OCI-M1 (cell line): ENCODE data around the gene PTPRE.

Experiments
- DNase-seq: peaks from one replicate; lab custom pipeline; 2025; lab: John Stamatoyannopoulos, UW

PTPRE gene

DNA sequence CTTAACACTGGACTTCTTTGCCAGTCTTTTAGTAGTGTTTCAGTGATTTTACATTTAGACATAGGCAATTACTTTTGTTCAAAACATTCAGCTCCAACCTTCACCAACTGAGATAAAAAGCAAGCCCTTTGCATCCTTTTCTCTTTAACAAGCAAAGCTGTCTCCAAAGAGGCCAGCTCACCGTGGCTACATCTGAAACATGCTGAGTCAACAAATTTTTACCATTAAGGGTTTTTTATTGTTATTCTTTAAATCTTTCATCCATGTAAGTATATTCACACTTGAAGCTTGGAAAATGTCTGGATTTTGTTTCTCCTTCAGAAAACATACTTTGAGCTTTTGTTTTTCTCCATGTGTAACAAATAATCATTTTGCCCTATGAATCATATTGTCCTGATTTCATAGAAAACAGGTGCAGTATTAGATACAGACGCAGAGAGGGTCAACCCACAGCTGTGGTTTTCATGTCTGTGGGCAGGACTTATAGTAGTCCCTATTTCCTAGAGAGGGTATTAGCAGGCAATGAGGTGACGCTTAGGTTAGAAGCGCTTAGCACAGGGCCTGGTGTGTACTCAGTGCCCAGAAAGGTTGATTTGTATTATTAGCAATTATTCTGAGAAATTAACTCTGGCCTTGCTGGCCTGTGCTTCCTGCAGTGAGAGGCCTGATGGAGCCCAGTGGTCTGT, 119.9 kb downstream of the PTPRE start:
- no peak for DNase-seq

DNA sequence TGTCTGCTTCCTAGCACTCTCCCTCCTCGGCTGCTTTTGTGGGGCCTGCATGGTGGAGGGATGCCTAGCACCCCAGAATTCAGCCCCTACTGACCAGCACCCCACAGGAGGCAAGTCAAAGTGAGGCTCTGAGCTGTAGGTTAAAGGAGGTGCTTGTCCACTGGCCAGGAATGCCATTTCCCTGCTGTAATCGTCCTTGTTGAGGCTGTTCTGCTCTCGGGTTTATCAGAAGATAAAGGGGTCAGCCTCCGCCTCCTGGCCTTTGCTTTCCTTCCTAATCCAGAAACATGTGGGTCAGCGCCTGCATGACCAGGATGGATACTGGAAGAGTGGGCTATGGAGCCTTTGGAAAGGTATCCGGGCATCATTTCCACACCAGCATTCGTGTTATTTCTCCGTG, 120.4 kb downstream of the PTPRE start:
- DNase-seq, result no peak

GRCh38 chr10:128027822-128028507, 121.1 kb downstream of the PTPRE start:
- no peak for DNase-seq

DNA sequence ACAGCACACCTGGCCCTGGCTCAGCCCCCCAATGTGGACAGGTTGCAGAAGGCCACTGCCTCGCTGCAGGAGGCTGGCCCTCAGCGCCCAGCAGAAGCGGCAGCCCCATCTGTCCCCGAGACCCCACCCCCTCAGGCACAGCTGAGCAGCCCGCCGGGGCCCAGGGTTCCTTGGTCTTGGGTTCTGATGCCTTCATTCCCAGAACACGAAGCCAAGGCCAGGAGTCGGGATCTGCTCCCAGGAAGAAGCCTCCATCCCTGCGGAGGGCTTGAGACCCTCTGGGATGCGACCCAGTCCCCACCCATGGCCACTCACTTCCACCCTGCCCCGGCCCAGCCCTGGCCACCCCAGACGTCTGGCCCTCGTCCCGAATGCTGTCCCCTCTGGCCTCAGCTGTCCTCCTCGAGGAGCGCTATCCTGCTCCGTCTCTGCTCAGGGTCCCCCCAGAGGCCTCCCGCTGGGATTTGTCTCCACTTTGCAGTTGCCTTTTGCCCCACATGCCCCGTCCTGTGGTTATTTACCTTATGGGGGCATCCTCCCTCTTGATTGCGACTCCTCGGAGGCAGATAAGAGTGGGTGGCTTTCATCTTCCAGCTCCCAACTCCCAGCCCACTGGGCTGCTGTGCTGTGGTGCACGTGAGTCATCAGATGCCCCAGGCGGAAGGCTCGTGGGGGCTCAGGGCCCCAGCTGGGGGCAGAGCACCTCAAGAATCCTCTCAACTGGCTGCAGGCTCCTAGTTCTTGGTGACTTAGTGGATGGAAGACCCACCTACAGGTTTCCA, 121.8 kb downstream of the PTPRE start:
- no peak for DNase-seq

- DNase-seq, result no peak
Measured at GRCh38 chr10:128029290-128029651, 122.4 kb downstream of the PTPRE start.

DNA sequence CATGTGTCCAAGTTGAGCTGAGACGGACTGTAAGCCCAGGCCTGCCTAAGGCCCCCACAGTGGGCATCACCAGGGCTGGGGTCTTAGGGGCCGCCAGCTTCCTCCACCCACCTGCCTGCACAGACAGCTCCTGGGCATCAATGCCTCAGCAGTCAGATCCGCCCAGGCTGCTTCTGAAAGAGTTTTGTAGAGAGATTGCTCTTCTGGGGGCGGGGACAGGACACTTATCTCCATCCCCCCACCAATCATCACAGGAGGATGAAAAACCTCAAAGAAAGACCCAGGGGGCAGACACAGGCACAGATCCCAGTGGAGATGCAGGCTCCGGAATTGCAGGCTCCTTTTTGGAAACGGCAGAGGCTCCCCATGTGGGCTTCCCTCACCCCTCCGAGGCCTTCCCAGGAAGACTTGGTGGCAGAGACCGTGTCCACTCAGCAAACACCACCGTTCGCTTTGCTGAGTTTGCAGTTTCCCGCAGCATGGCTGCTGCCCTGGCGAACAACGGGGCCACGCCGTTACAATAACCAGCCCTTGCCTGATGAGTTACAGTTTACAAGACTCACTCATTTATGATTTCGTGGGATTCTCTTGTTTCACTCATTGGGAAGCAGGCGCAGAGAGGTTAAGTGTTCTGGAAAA, 122.9 kb downstream of the PTPRE start:
- no peak for DNase-seq

DNA sequence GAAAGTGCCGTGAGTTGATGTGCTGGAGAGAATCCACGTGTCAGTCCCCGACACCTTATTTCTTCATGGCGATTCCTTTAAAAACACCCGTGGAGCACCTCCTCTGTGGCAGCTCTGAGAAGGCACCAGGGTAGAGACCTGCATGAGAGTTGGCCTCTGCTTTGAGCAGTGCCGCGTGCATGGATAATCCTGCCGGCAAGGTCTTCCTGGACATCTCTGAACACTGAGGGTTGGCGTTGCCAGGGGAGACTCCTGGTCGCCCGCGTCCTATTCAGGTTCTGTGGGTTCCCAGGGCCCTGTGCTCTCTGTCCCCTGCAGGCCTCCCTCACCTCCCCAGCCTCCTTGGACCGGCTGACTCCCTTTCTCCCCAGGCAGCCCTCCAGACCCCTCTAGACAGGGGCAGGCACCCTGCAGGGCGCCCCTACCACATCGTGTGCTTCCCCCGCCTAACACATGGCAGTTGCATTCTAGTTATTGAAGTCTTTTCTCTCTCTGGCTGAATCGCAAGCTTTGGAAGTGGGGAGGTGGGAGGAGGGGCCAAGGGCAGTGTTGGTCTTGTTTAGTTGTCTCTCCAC, 123.7 kb downstream of the PTPRE start:
- DNase-seq, result no peak

DNA sequence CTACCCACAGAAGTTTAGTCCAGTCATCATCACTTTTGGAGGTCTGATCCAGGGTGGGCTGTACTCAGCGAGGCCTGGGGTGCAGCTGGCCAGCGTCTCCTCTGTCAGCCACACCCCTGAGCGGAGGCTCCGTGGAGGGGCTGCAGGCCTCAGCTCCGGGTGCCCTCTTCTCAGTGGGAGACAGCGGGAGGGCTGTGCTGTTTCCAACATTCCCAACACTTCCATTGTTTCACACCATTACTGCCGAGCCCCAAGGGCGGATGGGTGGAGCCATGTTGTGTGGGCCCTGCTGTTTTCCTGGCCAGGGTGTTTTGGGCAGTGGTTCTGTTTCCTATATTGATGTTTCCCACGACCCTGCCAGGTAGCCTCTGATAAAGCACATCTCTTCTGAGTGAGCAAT, 124.3 kb downstream of the PTPRE start:
- DNase-seq, result no peak

- DNase-seq, result no peak
Measured at GRCh38 chr10:128032466-128032865, 125.6 kb downstream of the PTPRE start.

GRCh38 chr10:128035557-128035973, 128.7 kb downstream of the PTPRE start:
- peak; percentile 59 for DNase-seq

GRCh38 chr10:128036011-128036615, 129.2 kb downstream of the PTPRE start:
- no peak for DNase-seq

GRCh38 chr10:128036746-128037543, 130.0 kb downstream of the PTPRE start:
- DNase-seq, result no peak

GRCh38 chr10:128040096-128040495, 133.2 kb downstream of the PTPRE start:
- no peak for DNase-seq

GRCh38 chr10:128040681-128041080, 133.8 kb downstream of the PTPRE start:
- DNase-seq, result no peak

DNA sequence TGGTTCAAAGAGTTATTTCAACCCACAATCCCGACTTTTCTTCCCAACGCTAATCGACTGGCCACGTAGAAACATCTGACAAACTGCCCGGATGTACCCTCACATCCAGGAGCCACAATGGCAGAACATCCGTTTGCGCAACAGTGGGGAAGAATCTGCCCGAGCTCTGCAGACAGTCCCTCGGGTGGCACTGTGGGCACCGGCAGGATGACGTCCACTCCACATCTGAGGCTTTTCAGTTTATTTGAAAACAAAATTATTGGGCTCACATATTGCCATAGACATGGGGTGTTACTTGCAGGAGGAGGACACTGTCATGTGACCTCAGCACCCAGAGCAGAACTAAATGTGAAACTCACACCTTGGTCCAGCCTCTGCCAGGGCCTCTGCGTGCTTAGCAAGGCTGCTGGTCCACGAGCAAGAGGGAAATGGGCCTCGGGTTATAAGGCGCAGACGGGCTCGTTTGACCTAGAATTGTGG, 135.3 kb downstream of the PTPRE start:
- DNase-seq, result no peak

DNA sequence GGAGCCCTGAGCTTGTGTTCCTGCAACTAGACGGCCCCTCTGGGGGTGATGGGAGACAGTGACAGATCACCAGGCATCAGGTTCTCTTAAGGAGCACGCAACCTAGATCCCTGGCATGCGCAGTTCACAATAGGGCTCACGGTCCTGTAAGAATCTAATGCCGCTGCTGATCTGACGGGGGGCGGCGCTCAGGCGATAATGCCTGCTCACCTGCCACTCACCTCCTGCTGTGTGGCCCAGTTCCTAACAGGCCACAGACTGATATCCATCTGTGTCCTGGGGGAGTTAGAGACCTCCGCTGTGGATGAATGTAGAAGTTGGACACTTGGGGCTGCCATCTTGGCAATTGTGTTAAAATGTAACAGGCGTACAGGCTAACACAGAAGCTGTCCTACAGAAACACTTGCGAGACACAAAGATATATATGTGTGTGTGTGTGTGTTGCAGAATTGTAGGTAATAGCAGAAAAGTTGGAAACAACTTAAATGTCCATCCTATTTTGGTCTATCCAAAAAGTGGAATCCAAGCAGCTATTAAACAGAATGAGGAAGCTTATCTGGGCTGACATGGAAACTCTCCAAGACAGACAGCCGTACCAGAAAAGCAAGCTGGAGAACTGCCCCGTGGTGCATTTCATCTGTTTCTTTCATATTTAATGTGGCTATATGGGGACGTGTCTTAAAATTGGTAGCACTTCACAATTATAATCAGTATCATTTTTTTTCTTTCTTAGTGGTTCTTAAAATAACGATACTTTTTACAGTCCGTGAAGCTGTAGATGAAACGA, 136.5 kb downstream of the PTPRE start:
- DNase-seq, result peak; percentile 3

DNA sequence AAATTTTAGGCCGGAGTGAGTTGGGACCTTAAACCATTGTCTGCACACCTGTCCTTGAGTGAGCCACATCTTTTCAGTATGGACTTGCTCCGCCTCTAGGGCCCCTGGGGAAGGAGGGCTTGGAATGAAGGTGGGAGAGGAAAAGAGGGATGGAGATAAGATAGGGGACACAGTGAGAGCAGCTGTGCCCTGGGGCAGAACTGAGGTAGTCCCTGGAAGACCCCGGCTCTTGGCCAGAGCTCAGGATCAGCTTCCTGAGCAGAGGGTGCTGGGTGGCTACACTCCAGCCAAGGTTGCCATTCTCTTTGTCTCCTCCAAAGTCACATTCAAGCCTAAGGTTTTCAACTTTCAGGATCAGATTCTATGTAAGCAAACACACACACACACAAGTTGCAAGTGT, 137.3 kb downstream of the PTPRE start:
- DNase-seq, result no peak

GRCh38 chr10:128044961-128045832, 138.3 kb downstream of the PTPRE start:
- no peak for DNase-seq

GRCh38 chr10:128045833-128046120, 138.9 kb downstream of the PTPRE start:
- no peak for DNase-seq
